Measurements from ENCODE around the gene KRT84. TPM values are rescaled to one million over a fixed set of nuclear protein-coding genes. Genes with fewer than 3 reads are reported as not detected.

KRT84 gene
- total and polyA plus RNA-seq, 10 of the 15 experiments (the other 5 are each of a cell fraction or from before 2014, with no cell fraction given): not detected

DNA sequence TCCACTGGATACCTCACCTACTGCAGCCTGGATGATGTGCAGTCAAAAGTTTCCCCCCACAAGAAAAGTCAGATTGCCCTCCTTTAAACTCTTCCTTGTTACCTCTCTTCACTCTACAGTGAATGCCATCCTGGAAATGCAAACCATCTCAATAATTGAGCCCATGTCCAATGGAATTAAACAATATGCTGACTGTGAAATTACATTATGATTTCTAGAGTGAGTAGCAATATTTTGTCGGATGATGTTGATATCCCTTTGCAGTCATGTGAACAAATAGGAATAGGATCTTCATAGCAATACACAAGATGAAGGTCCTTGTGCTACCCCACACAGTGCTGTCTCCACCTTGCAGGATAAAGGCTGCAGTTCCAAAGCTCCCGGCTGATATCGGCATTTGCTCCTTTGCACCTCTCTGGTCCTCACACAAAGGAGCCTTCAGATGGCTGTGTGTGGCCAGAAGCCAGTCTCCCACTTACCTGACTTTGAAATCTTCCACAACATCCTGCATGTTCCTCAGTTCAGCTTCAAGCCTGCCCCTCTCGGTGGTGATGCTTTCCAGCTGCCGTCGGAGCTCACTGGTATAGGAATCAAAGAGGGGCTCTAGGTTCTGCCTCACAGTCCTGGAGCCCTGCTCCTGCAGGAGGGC is 47.2 kb upstream of the KRT84 start:
- no peaks in the 10 kb centered on the region for H3K36me3 ChIP-seq (ENCODE audit: control insufficient read depth in 2 of 2, insufficient read depth in 2 of 2, low read length in 1 of 2)
- intact Hi-C loops (cut with micrococcal nuclease; ENCODE audit: unreplicated experiment) (no loop called here), in situ Hi-C loops (cut with MboI) (no loop called here)
- FAIRE-seq: no peak
- CTCF ChIA-PET: no interaction called here
- no peak overlapping the region for H2AFZ ChIP-seq (ENCODE audit: control insufficient read depth, low read depth, low read length)
- BruUV-seq (replicated peaks): no TSS peak
- no peak for ATAC-seq
- H3K27me3 ChIP-seq (replicated peaks in 1 of 2; ENCODE audit: control insufficient read depth in 2 of 2, insufficient read depth in 2 of 2, low read length in 1 of 2): peaks cover 0 to 1% of the 10 kb centered on the region in 2 experiments; a peak in 1 of 4 replicates
- no peak overlapping the region for H3K4me2 ChIP-seq (ENCODE audit: control insufficient read depth, insufficient read depth)
- SMC1A ChIA-PET (ENCODE audit: uncharacterized antibody, unreplicated experiment): no interaction called here
- no peak overlapping the region for H3K9ac ChIP-seq (ENCODE audit: control insufficient read depth, insufficient read depth, low read length)
- H3K4me1 ChIP-seq (ENCODE audit: control insufficient read depth, insufficient read depth, low read length): no peaks in the 10 kb centered on the region
- TF ChIP-seq, protein P1, sequence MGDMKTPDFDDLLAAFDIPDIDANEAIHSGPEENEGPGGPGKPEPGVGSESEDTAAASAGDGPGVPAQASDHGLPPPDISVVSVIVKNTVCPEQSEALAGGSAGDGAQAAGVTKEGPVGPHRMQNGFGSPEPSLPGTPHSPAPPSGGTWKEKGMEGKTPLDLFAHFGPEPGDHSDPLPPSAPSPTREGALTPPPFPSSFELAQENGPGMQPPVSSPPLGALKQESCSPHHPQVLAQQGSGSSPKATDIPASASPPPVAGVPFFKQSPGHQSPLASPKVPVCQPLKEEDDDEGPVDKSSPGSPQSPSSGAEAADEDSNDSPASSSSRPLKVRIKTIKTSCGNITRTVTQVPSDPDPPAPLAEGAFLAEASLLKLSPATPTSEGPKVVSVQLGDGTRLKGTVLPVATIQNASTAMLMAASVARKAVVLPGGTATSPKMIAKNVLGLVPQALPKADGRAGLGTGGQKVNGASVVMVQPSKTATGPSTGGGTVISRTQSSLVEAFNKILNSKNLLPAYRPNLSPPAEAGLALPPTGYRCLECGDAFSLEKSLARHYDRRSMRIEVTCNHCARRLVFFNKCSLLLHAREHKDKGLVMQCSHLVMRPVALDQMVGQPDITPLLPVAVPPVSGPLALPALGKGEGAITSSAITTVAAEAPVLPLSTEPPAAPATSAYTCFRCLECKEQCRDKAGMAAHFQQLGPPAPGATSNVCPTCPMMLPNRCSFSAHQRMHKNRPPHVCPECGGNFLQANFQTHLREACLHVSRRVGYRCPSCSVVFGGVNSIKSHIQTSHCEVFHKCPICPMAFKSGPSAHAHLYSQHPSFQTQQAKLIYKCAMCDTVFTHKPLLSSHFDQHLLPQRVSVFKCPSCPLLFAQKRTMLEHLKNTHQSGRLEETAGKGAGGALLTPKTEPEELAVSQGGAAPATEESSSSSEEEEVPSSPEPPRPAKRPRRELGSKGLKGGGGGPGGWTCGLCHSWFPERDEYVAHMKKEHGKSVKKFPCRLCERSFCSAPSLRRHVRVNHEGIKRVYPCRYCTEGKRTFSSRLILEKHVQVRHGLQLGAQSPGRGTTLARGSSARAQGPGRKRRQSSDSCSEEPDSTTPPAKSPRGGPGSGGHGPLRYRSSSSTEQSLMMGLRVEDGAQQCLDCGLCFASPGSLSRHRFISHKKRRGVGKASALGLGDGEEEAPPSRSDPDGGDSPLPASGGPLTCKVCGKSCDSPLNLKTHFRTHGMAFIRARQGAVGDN (IDR thresholded peaks at IDR 0.05): no peak
- TF ChIP-seq RELA (IDR thresholded peaks at IDR 0.05; ENCODE audit: borderline replicate concordance, partially characterized antibody): no peak
- TF ChIP-seq HCFC1 (IDR thresholded peaks at IDR 0.05; ENCODE audit: low read length): no peak
- TF ChIP-seq CBX5 (IDR thresholded peaks at IDR 0.05; ENCODE audit: low read depth): no peak
- no peak for TF ChIP-seq ESRRA (IDR thresholded peaks at IDR 0.05; ENCODE audit: low read length)
- TF ChIP-seq BHLHE40 (IDR thresholded peaks at IDR 0.05; ENCODE audit: borderline replicate concordance in 1 of 2, low read depth in 2 of 2, low read length in 1 of 2): no peak
- TF ChIP-seq NR2C2 (IDR thresholded peaks at IDR 0.05; ENCODE audit: borderline replicate concordance, control insufficient read depth, insufficient read length, low read depth): no peak
- TF ChIP-seq TAF1 (IDR thresholded peaks at IDR 0.05; ENCODE audit: borderline replicate concordance, low read depth, low read length): no peak
- TF ChIP-seq TCF3 (IDR thresholded peaks at IDR 0.05; ENCODE audit: borderline replicate concordance, insufficient read depth, low read depth, low read length): no peak
- TF ChIP-seq FOXM1 (IDR thresholded peaks at IDR 0.05; ENCODE audit: low read depth, low read length): no peak
- TF ChIP-seq JUND (IDR thresholded peaks at IDR 0.05; ENCODE audit: low read depth, low read length): no peak
- no peak for TF ChIP-seq MTA3 (IDR thresholded peaks at IDR 0.05; ENCODE audit: borderline replicate concordance, low read length)
- TF ChIP-seq CHD2 (IDR thresholded peaks at IDR 0.05; ENCODE audit: borderline replicate concordance, low read depth, low read length): no peak
- no peak for TF ChIP-seq HDAC2 (IDR thresholded peaks at IDR 0.05)
- TF ChIP-seq, protein P2, sequence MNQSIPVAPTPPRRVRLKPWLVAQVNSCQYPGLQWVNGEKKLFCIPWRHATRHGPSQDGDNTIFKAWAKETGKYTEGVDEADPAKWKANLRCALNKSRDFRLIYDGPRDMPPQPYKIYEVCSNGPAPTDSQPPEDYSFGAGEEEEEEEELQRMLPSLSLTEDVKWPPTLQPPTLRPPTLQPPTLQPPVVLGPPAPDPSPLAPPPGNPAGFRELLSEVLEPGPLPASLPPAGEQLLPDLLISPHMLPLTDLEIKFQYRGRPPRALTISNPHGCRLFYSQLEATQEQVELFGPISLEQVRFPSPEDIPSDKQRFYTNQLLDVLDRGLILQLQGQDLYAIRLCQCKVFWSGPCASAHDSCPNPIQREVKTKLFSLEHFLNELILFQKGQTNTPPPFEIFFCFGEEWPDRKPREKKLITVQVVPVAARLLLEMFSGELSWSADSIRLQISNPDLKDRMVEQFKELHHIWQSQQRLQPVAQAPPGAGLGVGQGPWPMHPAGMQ (IDR thresholded peaks at IDR 0.05; ENCODE audit: borderline replicate concordance): no peak
- no peaks in the 10 kb centered on the region for H3K9me3 ChIP-seq (replicated peaks; ENCODE audit: control insufficient read depth, insufficient read depth, low read length)
- H3K4me3 ChIP-seq: no peak overlapping the region
- no peaks in the 10 kb centered on the region for H3K79me2 ChIP-seq (ENCODE audit: control insufficient read depth, insufficient read depth, low read length)
- H4K20me1 ChIP-seq (ENCODE audit: control insufficient read depth, insufficient read depth): no peaks in the 10 kb centered on the region
- POLR2A ChIA-PET: no interaction called here
- DNase-seq (ENCODE audit: low read depth, low spot score): no peak
- RAD21 ChIA-PET (ENCODE audit: unreplicated experiment): no interaction called here
- no peak overlapping the region for H3K27ac ChIP-seq (ENCODE audit: control insufficient read depth, insufficient read depth)
- WGBS (ENCODE audit: insufficient coverage, insufficient replicate concordance, low lambda C conversion rate, missing lambda C conversion rate): 63% methylated on average over 6 of the region's 6 CpGs

Data from GM12878 (cell line).